ENCODE data around the gene C1QTNF9.
"Not testable (repeated sequence)": the region's sequence is repeated elsewhere in the genome, so short reads cannot be mapped to it uniquely, and the experiment has no call there.

C1QTNF9 gene

GRCh38 chr13:24282256-24282655 is 27.1 kb upstream of the C1QTNF9 start:
- no peak for DNase-seq

GRCh38 chr13:24284889-24285565 is 24.4 kb upstream of the C1QTNF9 start:
- no peak for DNase-seq

- DNase-seq, result no peak
These were observed 22.8 kb upstream of the C1QTNF9 start for GRCh38 chr13:24286624-24287023.

- DNase-seq, result no peak
These were observed 21.6 kb upstream of the C1QTNF9 start for GRCh38 chr13:24287748-24288287.

GRCh38 chr13:24288870-24289269 is 20.5 kb upstream of the C1QTNF9 start:
- DNase-seq, result no peak

GRCh38 chr13:24290280-24290932 is 19.0 kb upstream of the C1QTNF9 start:
- no peak for DNase-seq

GRCh38 chr13:24292481-24292880 is 16.9 kb upstream of the C1QTNF9 start:
- no peak for DNase-seq

GRCh38 chr13:24293746-24294145 is 15.6 kb upstream of the C1QTNF9 start:
- DNase-seq, result no peak

GRCh38 chr13:24299488-24300114 is 9.8 kb upstream of the C1QTNF9 start:
- no peak for DNase-seq

GRCh38 chr13:24301434-24301833 is 7.9 kb upstream of the C1QTNF9 start:
- no peak for DNase-seq

GRCh38 chr13:24301911-24302310 is 7.5 kb upstream of the C1QTNF9 start:
- DNase-seq, result no peak

GRCh38 chr13:24304620-24305019 is 4.8 kb upstream of the C1QTNF9 start:
- no peak for DNase-seq

GRCh38 chr13:24306632-24307031 is 2.7 kb upstream of the C1QTNF9 start:
- peak; percentile 19 for DNase-seq

- DNase-seq, result no peak
These were observed 1.9 kb upstream of the C1QTNF9 start for GRCh38 chr13:24307211-24308067.

GRCh38 chr13:24308068-24308445 is 1.3 kb upstream of the C1QTNF9 start:
- no peak for DNase-seq

GRCh38 chr13:24308488-24309020 is 826 bp upstream of the C1QTNF9 start:
- DNase-seq, result no peak

- no peak for DNase-seq
These were observed 4.1 kb downstream of the C1QTNF9 start for GRCh38 chr13:24313439-24313838.

- DNase-seq, result not testable (repeated sequence)
These were observed 8.5 kb downstream of the C1QTNF9 start for GRCh38 chr13:24317835-24318234.

GRCh38 chr13:24318878-24319277 is 9.5 kb downstream of the C1QTNF9 start:
- DNase-seq, result not testable (repeated sequence)

GRCh38 chr13:24319641-24320040 is 10.3 kb downstream of the C1QTNF9 start:
- DNase-seq, result not testable (repeated sequence)

- not testable (repeated sequence) for DNase-seq
These were observed 12.0 kb downstream of the C1QTNF9 start for GRCh38 chr13:24321416-24321815.

GRCh38 chr13:24322470-24322869 is 13.1 kb downstream of the C1QTNF9 start:
- not testable (repeated sequence) for DNase-seq
